A549 (cell line): ENCODE measurements around the gene USP12. TPM values are rescaled to one million over a fixed set of nuclear protein-coding genes. Genes with fewer than 3 reads are reported as not detected.
"Not testable (repeated sequence)": the region's sequence is repeated elsewhere in the genome, so short reads cannot be mapped to it uniquely, and the experiment has no call there.

Source experiments
- ATAC-seq, 2 experiments: fragments of 200-7000 bp in 1 of 2; fragments of >200 bp in 1 of 2; cut with Nextera tagmentation in 1 of 2; cut with Tn5 transposase in 1 of 2; 3 replicates each; pipeline versions ENCODE4 v1.8.0 to v1.9.1; 2018 to 2020; ENCODE audit warnings: mild to moderate bottlenecking in 1 of 2, moderate library complexity in 1 of 2
- CTCF ChIA-PET: fragments of 300-600 bp; sonication (Branson Sonifier 250); formaldehyde crosslinking; extraction: SDS; loops from one replicate; lab custom pipeline; 2021; ENCODE audit warnings: antibody characterized with exemption, inconsistent platforms; lab: Yijun Ruan, JAX
- POLR2A ChIA-PET: fragments of 350-600 bp; formaldehyde crosslinking; extraction: SDS; loops from one replicate; lab custom pipeline; 2021; ENCODE audit warnings: antibody characterized with exemption, inconsistent platforms; lab: Yijun Ruan, JAX
- DNase-seq, 2 experiments: peaks; one replicate each; pipeline versions ENCODE4 v3.0.0 to v3.0.0-alpha.2; 2011 to 2016; ENCODE audit warnings: low read depth in 1 of 2, low spot score in 1 of 2
- FAIRE-seq: peaks from 2 replicates; lab custom pipeline; 2011; peaks lifted over from hg19 to GRCh38; lab: Jason Lieb, UNC
- H3K27ac ChIP-seq, 2 experiments: fragments of >200 bp; sonication (Bioruptor Twin); formaldehyde crosslinking; 3 replicates each; pipeline ENCODE4 v1.5.1; 2016 to 2017
- H3K4me1 ChIP-seq: fragments of >200 bp; sonication (Bioruptor Twin); formaldehyde crosslinking; 3 replicates; pipeline ENCODE4 v1.6.1; 2016
- H3K4me2 ChIP-seq: fragments of >200 bp; sonication (Bioruptor Twin); formaldehyde crosslinking; 3 replicates; pipeline ENCODE4 v1.6.1; 2016
- H3K4me3 ChIP-seq: fragments of >200 bp; sonication (Bioruptor Twin); formaldehyde crosslinking; 3 replicates; pipeline ENCODE4 v1.5.1; 2016
- H3K9me3 ChIP-seq: fragments of >200 bp; sonication (Bioruptor Twin); formaldehyde crosslinking; 3 replicates; pipeline ENCODE4 v1.6.1; 2016
- BHLHE40 ChIP-seq: IDR thresholded peaks from 2 replicates; pipeline ENCODE4 v1.6.1; 2012; ENCODE audit warnings: low read depth, low read length, inconsistent platforms
- CBX8 ChIP-seq: fragments of 200-600 bp; sonication (generic); IDR thresholded peaks from 2 replicates; pipeline ENCODE4 v1.6.1; 2016
- CEBPB ChIP-seq, 2 experiments: fragments of >200 bp in 1 of 2; sonication (Bioruptor Twin) in 1 of 2; formaldehyde crosslinking in 1 of 2; IDR thresholded peaks; 2 replicates each; pipeline ENCODE4 v1.6.1; 2012 to 2016
- CHD2 ChIP-seq: fragments of 150-350 bp; IDR thresholded peaks from 2 replicates; pipeline ENCODE4 v1.6.1; 2014; ENCODE audit warnings: low read length; ENCODE audit not compliant: partially characterized antibody
- EHF ChIP-seq: fragments of 250-450 bp; sonication (Bioruptor Pico); IDR thresholded peaks from 2 replicates; pipeline ENCODE4 v1.5.0; 2020; ENCODE audit warnings: mild to moderate bottlenecking
- EHMT2 ChIP-seq: fragments of 200-600 bp; sonication (generic); IDR thresholded peaks from 2 replicates; pipeline ENCODE4 v1.6.1; 2016; ENCODE audit warnings: antibody characterized with exemption, low read depth, mild to moderate bottlenecking, moderate library complexity
- EP300 ChIP-seq, 2 experiments: fragments of >200 bp; sonication (Bioruptor Twin); formaldehyde crosslinking; IDR thresholded peaks; 2 replicates in 1 of 2; 3 replicates in 1 of 2; pipeline ENCODE4 v1.6.1; 2016 to 2017
- GATA3 ChIP-seq: IDR thresholded peaks from 2 replicates; pipeline ENCODE4 v1.6.1; 2012; ENCODE audit warnings: borderline replicate concordance
- HEYL ChIP-seq: fragments of 250-450 bp; sonication (Bioruptor Pico); IDR thresholded peaks from 2 replicates; pipeline ENCODE4 v1.8.0; 2021; ENCODE audit warnings: mild to moderate bottlenecking, moderate library complexity
- HOXB13 ChIP-seq: fragments of 250-450 bp; sonication (Bioruptor Pico); IDR thresholded peaks from 2 replicates; pipeline ENCODE4 v1.5.0; 2020; ENCODE audit warnings: low read depth, mild to moderate bottlenecking, moderate library complexity
- JUNB ChIP-seq: fragments of >200 bp; sonication (Bioruptor Twin); formaldehyde crosslinking; IDR thresholded peaks from 2 replicates; pipeline ENCODE4 v1.6.1; 2016
- MAX ChIP-seq: IDR thresholded peaks from 2 replicates; pipeline ENCODE4 v1.6.1; 2012
- MAZ ChIP-seq: fragments of 150-350 bp; IDR thresholded peaks from 2 replicates; pipeline ENCODE4 v1.6.1; 2014; ENCODE audit warnings: antibody characterized with exemption, low read depth, low read length, borderline replicate concordance
- MYC ChIP-seq: IDR thresholded peaks from 2 replicates; pipeline ENCODE4 v1.6.1; 2012; ENCODE audit warnings: mild to moderate bottlenecking, inconsistent platforms, low read length, improper control_type of control experiment, borderline replicate concordance
- NFE2L2 ChIP-seq: fragments of 150-350 bp; conservative IDR thresholded peaks from 2 replicates; pipeline ENCODE4 v1.6.1; 2014; ENCODE audit warnings: low read length
- POLR2A ChIP-seq: IDR thresholded peaks from 2 replicates; pipeline ENCODE4 v1.6.1; 2012; ENCODE audit warnings: mild to moderate bottlenecking, low read length
- RAD21 ChIP-seq, 2 experiments: fragments of >200 bp in 1 of 2; sonication (Bioruptor Twin) in 1 of 2; formaldehyde crosslinking in 1 of 2; IDR thresholded peaks in 1 of 2; conservative IDR thresholded peaks in 1 of 2; 2 replicates in 1 of 2; 3 replicates in 1 of 2; pipeline ENCODE4 v1.6.1; 2012 to 2018; ENCODE audit warnings: inconsistent platforms in 1 of 2
- RCOR1 ChIP-seq: fragments of 150-350 bp; IDR thresholded peaks from 2 replicates; pipeline ENCODE4 v1.6.1; 2014; ENCODE audit warnings: antibody characterized with exemption, low read length, low read depth
- SMC3 ChIP-seq: fragments of >200 bp; sonication (Bioruptor Twin); formaldehyde crosslinking; IDR thresholded peaks from 3 replicates; pipeline ENCODE4 v1.6.1; 2018; ENCODE audit warnings: inconsistent platforms
- SREBF2 ChIP-seq: fragments of 450-650 bp; IDR thresholded peaks from 2 replicates; pipeline ENCODE4 v1.6.1; 2014; ENCODE audit warnings: mild to moderate bottlenecking, moderate library complexity
- USF2 ChIP-seq: fragments of 450-650 bp; IDR thresholded peaks from 2 replicates; pipeline ENCODE4 v1.6.1; 2014; ENCODE audit warnings: antibody characterized with exemption
- ZC3H11A ChIP-seq: fragments of 450-650 bp; IDR thresholded peaks from 2 replicates; pipeline ENCODE4 v1.6.1; 2014; ENCODE audit warnings: antibody characterized with exemption, mild to moderate bottlenecking
- ZSCAN20 ChIP-seq: fragments of 250-450 bp; sonication (Bioruptor Pico); IDR thresholded peaks from 2 replicates; pipeline ENCODE4 v1.8.0; 2022; ENCODE audit warnings: mild to moderate bottlenecking, moderate library complexity
- WGBS: methylation state at CpG from one replicate; pipeline ENCODE4 v1.1.6; 2017; ENCODE audit errors: missing lambda C conversion rate; 5-methylcytosine and 5-hydroxymethylcytosine counted together
- polyA plus RNA-seq, 4 experiments: library from polyadenylated mRNA; depleted of rRNA in 3 of 4; stranded (reverse); fragments of >200 nt; fragmentation: RNase III in 1 of 4; extraction: RNeasy Plus Mini Kit Qiagen cat#74134 plus additional on column Dnase treatment in 1 of 4; gene quantifications; 2 replicates in 3 of 4; 3 replicates in 1 of 4; pipeline ENCODE4 v1.2.3, GENCODE V29; 2011 to 2017

USP12 gene
- polyA plus RNA-seq, 2 of the 4 experiments (the other 2 are of a cell fraction), result 19.1 to 21.2 TPM

- TF ChIP-seq CHD2 (no peak), EHF (CRISPR knock-in tag) (no peak), ZSCAN20 (no peak), MAX (peak; percentile 74), RAD21 (conservative IDR thresholded peaks at IDR 0.05 in 1 of 2, IDR thresholded peaks at IDR 0.05 in 1 of 2) (no peak), HEYL (CRISPR knock-in tag) (no peak), MAZ (no peak), BHLHE40 (no peak), GATA3 (peak; percentile 58; the same call in 1 of the 2 replicates), JUNB (peak; percentile 74), EHMT2 (no peak), SREBF2 (no peak), USF2 (no peak), MYC (no peak), RCOR1 (no peak), EP300 (IDR thresholded peaks at IDR 0.05) (no peak)
Observed at GRCh38 chr13:27194895-27195764, 23.5 kb upstream of the USP12 start (continued).

GRCh38 chr13:27194209-27194608 lies 22.6 kb upstream of the USP12 start:
- TF ChIP-seq ZC3H11A (no peak), POLR2A (no peak), NFE2L2 (no peak), CEBPB (IDR thresholded peaks at IDR 0.05) (peak; percentile 65 to 90; a peak in 3 of 4 replicates)
- ATAC-seq (no peak), DNase-seq (no peak), FAIRE-seq (no peak)
- POLR2A ChIA-PET, result interaction anchor here (1.0 kb wide), 1 partner anchor 76 kb away, joined by 3 read pairs; the partner anchor contains the start of gene RASL11A
- CTCF ChIA-PET, result interaction anchor here (1.2 to 1.6 kb wide), 3 partner anchors 9 to 209 kb away, joined by 3 to 6 read pairs (median 4); no protein-coding TSS in a partner anchor
- Histone ChIP-seq H3K9me3 (0 out of 3 replicates have a peak, but pooled peaks cover 5% of the 10 kb centered on the region), H3K27ac (peak overlapping the region; percentile 68 to 78), H3K4me3 (no peak overlapping the region), H3K4me2 (peak overlapping the region; percentile 79), H3K4me1 (peaks cover 22% of the 10 kb centered on the region)
- WGBS, result 65% methylated on average over 3 of the region's 3 CpGs

GRCh38 chr13:27193496-27193895 lies 21.9 kb upstream of the USP12 start:
- POLR2A ChIA-PET, result no interaction called here
- no peak for ATAC-seq
- no peak for FAIRE-seq
- Histone ChIP-seq H3K4me2 (no peak overlapping the region; the same call in 2 of the 3 replicates), H3K9me3 (0 out of 3 replicates have a peak, but pooled peaks cover 5% of the 10 kb centered on the region), H3K4me1 (peaks cover 27% of the 10 kb centered on the region), H3K27ac (peak overlapping the region in 1 of 2 experiments; percentile 78; a peak in 1 of 6 replicates), H3K4me3 (no peak overlapping the region)
- 91% methylated on average over 10 of the region's 10 CpGs for WGBS
- DNase-seq, result no peak
- CTCF ChIA-PET, result interaction anchor here (1.5 kb wide), 1 partner anchor 208 kb away, joined by 3 read pairs; no protein-coding TSS in a partner anchor
- TF ChIP-seq HOXB13 (CRISPR knock-in tag), result no peak
- TF ChIP-seq HEYL (CRISPR knock-in tag), result no peak
- TF ChIP-seq SMC3, result no peak

- Histone ChIP-seq H3K4me1 (peaks cover 32% of the 10 kb centered on the region), H3K27ac (no peak overlapping the region), H3K4me2 (no peak overlapping the region), H3K9me3 (0 out of 3 replicates have a peak, but pooled peaks cover 2% of the 10 kb centered on the region)
- WGBS, result 91% methylated on average over 1 of the region's 1 CpG
- POLR2A ChIA-PET, result no interaction called here
- no peak for TF ChIP-seq GATA3
- TF ChIP-seq CBX8, result no peak
- TF ChIP-seq, all 56 proteins: peak for 0
- CTCF ChIA-PET, result no interaction called here
- FAIRE-seq, result no peak
- no peak overlapping the region for H3K4me3 ChIP-seq
- no peak for ATAC-seq
- DNase-seq, result no peak
Observed at GRCh38 chr13:27192973-27193372, 21.4 kb upstream of the USP12 start.

- peaks cover 33% of the 10 kb centered on the region for H3K4me1 ChIP-seq
- CTCF ChIA-PET, result interaction anchor here (0.5 kb wide), 1 partner anchor 871 kb away, joined by 3 read pairs; no protein-coding TSS in a partner anchor
- H3K4me3 ChIP-seq, FAIRE-seq, DNase-seq, ATAC-seq, H3K4me2 ChIP-seq, POLR2A ChIA-PET, H3K9me3 ChIP-seq: not testable (repeated sequence)
- WGBS, result 83% methylated on average over 1 of the region's 1 CpG
- peak overlapping the region in 1 of 2 experiments; percentile 54; a peak in 2 of 6 replicates for H3K27ac ChIP-seq
Observed at GRCh38 chr13:27192367-27192766, 20.8 kb upstream of the USP12 start.
